ENCODE data around the gene SHB.

SHB gene

DNA sequence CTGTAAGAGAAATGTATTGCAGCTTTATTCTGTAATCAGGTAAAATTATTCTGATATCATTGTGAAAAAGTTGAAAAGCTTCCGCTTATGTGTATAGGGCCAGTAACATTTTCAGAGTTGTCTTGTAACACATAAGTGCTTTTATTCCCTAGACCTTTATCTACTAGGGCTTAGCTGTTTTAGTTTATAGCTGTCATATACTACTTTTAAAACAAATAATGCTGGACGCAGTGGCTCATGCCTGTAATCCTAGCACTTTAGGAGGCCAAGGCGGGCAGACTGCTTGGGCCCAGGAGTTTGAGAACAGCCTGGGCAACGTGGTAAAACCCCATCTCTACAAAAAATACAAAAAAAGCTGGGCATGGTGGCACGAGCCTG lies 198.2 kb downstream of the SHB start:
- ATAC-seq (ENCODE audit: low read depth) = no peak
- H3K4me3 ChIP-seq (ENCODE audit: severe bottlenecking) = no peak overlapping the region

DNA sequence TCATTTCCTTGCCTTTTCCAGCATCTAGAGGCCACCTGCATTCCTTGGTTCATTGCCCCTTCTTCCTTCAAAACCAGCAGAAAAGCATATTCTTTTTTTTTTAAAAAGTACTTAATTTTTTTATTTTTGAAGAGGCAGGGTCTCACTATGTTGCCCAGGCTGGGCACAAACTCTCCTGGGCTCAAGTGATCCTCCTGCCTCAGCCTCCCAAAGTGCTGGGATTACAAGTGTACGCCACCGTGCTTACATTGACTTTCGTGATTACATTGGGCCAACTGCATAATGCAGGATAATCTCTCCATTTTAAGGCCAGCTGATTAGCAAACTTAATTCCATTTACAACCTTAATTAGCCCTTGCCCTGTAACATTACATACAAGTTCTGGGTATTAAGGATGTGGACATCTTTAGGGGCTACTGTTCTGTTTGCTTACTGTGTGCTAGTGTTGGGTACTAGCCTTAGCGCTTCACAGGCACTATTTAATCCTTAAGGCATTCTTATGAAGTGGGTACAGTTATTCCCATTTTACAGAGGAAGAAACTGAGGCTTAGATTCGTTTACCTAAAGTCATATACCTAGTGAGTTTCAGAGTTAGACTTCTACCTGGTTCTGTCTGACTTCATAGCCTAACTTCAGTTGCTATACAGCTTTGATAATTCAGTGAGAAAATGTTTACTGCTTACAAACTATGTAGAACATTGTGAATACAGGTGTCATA lies 198.8 kb downstream of the SHB start:
- Histone ChIP-seq H3K27me3 (ENCODE audit: insufficient read depth, poor library complexity, severe bottlenecking) (no peaks in the 10 kb centered on the region), H3K36me3 (ENCODE audit: low read depth) (peaks cover 7% of the 10 kb centered on the region), H3K4me1 (ENCODE audit: insufficient read depth, poor library complexity, severe bottlenecking) (no peaks in the 10 kb centered on the region), H3K9me3 (ENCODE audit: severe bottlenecking) (no peaks in the 10 kb centered on the region), H3K4me3 (ENCODE audit: severe bottlenecking) (no peak overlapping the region), H3K27ac (ENCODE audit: poor library complexity, severe bottlenecking) (no peak overlapping the region)
- ATAC-seq (ENCODE audit: low read depth) (no peak), DNase-seq (ENCODE audit: low spot score) (no peak)
- TF ChIP-seq, protein P1, sequence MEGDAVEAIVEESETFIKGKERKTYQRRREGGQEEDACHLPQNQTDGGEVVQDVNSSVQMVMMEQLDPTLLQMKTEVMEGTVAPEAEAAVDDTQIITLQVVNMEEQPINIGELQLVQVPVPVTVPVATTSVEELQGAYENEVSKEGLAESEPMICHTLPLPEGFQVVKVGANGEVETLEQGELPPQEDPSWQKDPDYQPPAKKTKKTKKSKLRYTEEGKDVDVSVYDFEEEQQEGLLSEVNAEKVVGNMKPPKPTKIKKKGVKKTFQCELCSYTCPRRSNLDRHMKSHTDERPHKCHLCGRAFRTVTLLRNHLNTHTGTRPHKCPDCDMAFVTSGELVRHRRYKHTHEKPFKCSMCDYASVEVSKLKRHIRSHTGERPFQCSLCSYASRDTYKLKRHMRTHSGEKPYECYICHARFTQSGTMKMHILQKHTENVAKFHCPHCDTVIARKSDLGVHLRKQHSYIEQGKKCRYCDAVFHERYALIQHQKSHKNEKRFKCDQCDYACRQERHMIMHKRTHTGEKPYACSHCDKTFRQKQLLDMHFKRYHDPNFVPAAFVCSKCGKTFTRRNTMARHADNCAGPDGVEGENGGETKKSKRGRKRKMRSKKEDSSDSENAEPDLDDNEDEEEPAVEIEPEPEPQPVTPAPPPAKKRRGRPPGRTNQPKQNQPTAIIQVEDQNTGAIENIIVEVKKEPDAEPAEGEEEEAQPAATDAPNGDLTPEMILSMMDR (IDR thresholded peaks at IDR 0.05; ENCODE audit: poor library complexity, severe bottlenecking) = no peak

More for the DNA sequence above, 198.2 kb downstream of the SHB start:
- Histone ChIP-seq H3K27ac (ENCODE audit: poor library complexity, severe bottlenecking) (no peak overlapping the region), H3K4me1 (ENCODE audit: insufficient read depth, poor library complexity, severe bottlenecking) (no peaks in the 10 kb centered on the region), H3K27me3 (ENCODE audit: insufficient read depth, poor library complexity, severe bottlenecking) (no peaks in the 10 kb centered on the region), H3K36me3 (ENCODE audit: low read depth) (peaks cover 7% of the 10 kb centered on the region), H3K9me3 (ENCODE audit: severe bottlenecking) (no peaks in the 10 kb centered on the region)
- DNase-seq (ENCODE audit: low spot score) = no peak
- TF ChIP-seq, protein P1 (IDR thresholded peaks at IDR 0.05; ENCODE audit: poor library complexity, severe bottlenecking) = no peak

Measured in RWPE2 (cell line).